Cardiac fibroblast (primary cell): ENCODE measurements around the gene MACROH2A2.
"Not testable (repeated sequence)": the region's sequence is repeated elsewhere in the genome, so short reads cannot be mapped to it uniquely, and the experiment has no call there.

Experiments used
- DNase-seq, 2 donors: peaks; one replicate each; pipeline versions ENCODE4 v3.0.0 to v3.0.0-alpha.2; 2010; ENCODE audit warnings: low read depth in 2 of 2
- H3K4me3 ChIP-seq, 2 donors: replicated peaks in 1 of 2; 1 replicate in 1 of 2; 2 replicates in 1 of 2; pipeline ENCODE4 v1.5.1; 2011; ENCODE audit warnings: low read depth in 2 of 2, low read length in 2 of 2, mild to moderate bottlenecking in 2 of 2, moderate library complexity in 1 of 2
- TF ChIP-seq, protein P1 (sequence below): IDR thresholded peaks from one replicate; pipeline ENCODE4 v1.5.1; 2011; ENCODE audit warnings: low read depth, mild to moderate bottlenecking, low read length, inconsistent platforms

The MACROH2A2 gene

GRCh38 chr10:70148516-70148915 is 95.9 kb downstream of the MACROH2A2 start:
- TF ChIP-seq, protein P1, sequence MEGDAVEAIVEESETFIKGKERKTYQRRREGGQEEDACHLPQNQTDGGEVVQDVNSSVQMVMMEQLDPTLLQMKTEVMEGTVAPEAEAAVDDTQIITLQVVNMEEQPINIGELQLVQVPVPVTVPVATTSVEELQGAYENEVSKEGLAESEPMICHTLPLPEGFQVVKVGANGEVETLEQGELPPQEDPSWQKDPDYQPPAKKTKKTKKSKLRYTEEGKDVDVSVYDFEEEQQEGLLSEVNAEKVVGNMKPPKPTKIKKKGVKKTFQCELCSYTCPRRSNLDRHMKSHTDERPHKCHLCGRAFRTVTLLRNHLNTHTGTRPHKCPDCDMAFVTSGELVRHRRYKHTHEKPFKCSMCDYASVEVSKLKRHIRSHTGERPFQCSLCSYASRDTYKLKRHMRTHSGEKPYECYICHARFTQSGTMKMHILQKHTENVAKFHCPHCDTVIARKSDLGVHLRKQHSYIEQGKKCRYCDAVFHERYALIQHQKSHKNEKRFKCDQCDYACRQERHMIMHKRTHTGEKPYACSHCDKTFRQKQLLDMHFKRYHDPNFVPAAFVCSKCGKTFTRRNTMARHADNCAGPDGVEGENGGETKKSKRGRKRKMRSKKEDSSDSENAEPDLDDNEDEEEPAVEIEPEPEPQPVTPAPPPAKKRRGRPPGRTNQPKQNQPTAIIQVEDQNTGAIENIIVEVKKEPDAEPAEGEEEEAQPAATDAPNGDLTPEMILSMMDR = no peak
- no peak for DNase-seq

GRCh38 chr10:70155255-70155838 is 102.7 kb downstream of the MACROH2A2 start:
- TF ChIP-seq, protein P1 = no peak
- no peak for DNase-seq
- H3K4me3 ChIP-seq = no peak overlapping the region

More at GRCh38 chr10:70148516-70148915, 95.9 kb downstream of the MACROH2A2 start:
- H3K4me3 ChIP-seq = no peak overlapping the region

- TF ChIP-seq, protein P1 = no peak
- DNase-seq = peak in 1 of 2 donors; percentile 67
- no peak overlapping the region for H3K4me3 ChIP-seq
Observed at GRCh38 chr10:70158113-70158512, 105.5 kb downstream of the MACROH2A2 start.

DNA sequence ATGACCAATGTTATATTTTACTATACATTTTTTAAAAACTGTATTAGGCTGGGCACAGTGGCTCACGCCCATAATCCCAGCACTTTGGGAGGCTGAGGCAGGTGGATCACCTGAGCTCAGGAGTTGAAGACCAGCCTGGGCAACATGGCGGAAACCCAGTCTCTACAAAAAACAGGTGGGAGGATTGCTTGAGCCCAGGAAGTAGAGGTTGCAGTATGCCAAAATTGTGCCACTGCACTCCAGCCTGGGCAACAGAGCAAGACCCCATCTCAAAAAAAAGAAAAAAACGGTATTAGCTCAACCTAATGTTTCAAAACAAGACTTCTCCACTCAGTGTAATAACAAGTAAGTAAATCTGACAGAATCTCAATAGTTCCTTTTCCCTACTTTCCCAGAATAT is 106.7 kb downstream of the MACROH2A2 start:
- DNase-seq, H3K4me3 ChIP-seq: not testable (repeated sequence)

DNA sequence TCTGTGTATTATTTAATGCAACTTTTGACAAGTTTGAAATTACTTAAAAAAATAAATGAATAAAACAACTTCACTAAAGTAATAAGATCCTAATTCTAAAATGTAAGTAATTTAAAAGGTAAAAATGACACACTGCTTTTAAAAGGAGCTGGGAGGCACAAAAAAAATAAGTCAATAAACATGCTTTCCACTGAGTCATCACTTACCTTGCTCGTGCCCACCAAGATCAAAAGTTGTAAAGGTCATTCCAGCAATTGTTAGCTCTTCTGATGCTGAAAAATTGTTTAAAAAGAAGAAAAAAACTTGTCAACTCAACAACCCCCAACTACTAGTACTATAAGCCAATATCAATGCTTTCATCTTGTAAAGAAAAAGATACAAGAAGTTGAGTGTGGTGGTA is 108.2 kb downstream of the MACROH2A2 start:
- DNase-seq = no peak
- no peak overlapping the region for H3K4me3 ChIP-seq
- TF ChIP-seq, protein P1 = no peak
